SW480 (cell line): Measurements from ENCODE around the gene PIP5K1C.
A peak's percentile ranks its signal among the peaks of the same experiment; 100 is the strongest.
"Not testable (repeated sequence)": the region's sequence is repeated elsewhere in the genome, so short reads cannot be mapped to it uniquely, and the experiment has no call there.

Experiments
- DNase-seq: peaks from one replicate; pipeline ENCODE4 v3.0.0-alpha.2; 2016; ENCODE audit warnings: low spot score

The PIP5K1C gene

GRCh38 chr19:3660493-3661219, 39.6 kb downstream of the PIP5K1C start:
- DNase-seq = no peak

DNA sequence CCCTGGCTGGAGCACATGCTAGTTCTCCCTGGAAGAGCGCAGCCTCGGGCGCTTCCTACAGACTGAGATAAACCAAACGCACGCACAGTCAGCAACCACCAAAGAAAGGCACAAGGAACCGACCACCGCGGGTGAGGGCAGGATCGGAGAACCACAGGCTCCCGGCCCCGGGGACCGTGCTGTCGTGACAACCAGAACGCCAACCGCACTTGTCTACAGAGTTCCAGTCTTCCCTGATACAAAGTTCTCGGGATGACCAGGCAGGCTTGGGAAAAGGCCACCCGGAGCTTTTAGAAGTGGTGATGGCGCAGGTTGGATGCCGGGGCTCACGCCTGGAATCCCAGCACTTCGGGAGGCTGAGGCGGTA, 40.5 kb downstream of the PIP5K1C start:
- DNase-seq = no peak

GRCh38 chr19:3658870-3659745, 41.2 kb downstream of the PIP5K1C start:
- DNase-seq = no peak

GRCh38 chr19:3658004-3658869, 42.0 kb downstream of the PIP5K1C start:
- no peak for DNase-seq

- DNase-seq = no peak
Observed at GRCh38 chr19:3657395-3657769, 42.9 kb downstream of the PIP5K1C start.

DNA sequence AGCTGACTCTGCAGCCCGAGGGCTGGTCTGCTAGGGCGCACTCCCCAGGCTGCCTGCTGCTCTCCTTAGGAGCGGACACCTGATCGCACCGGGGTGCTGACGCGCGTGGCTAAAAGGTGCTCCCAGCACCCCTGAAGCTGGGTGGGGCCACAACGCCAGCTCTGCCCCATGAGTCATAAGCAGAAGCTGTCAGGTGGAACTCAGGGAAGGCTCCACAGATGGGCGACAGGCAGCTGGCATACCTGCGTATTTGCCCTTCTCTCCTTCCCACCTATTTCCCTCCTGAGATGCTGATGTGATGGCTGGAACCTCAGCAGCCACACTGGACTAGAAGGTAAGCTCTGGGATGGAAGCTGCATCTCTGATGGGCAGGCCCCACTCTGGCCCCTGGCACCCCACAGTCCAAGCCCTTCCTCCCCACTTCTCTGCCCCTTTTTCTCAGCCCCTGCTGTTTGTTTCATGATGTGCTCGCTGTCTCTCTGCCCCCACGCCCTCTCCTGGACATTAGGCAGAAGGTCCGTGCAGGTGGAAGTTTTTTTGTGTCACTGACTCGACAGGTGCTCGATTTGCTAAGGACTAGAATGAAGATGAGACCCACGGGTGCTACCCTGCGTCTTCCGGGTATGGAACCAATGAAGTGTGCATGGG, 43.4 kb downstream of the PIP5K1C start:
- peak; percentile 56 for DNase-seq

GRCh38 chr19:3656073-3656746, 44.1 kb downstream of the PIP5K1C start:
- peak; percentile 66 for DNase-seq

GRCh38 chr19:3655402-3656072, 44.7 kb downstream of the PIP5K1C start:
- peak; percentile 86 for DNase-seq

DNA sequence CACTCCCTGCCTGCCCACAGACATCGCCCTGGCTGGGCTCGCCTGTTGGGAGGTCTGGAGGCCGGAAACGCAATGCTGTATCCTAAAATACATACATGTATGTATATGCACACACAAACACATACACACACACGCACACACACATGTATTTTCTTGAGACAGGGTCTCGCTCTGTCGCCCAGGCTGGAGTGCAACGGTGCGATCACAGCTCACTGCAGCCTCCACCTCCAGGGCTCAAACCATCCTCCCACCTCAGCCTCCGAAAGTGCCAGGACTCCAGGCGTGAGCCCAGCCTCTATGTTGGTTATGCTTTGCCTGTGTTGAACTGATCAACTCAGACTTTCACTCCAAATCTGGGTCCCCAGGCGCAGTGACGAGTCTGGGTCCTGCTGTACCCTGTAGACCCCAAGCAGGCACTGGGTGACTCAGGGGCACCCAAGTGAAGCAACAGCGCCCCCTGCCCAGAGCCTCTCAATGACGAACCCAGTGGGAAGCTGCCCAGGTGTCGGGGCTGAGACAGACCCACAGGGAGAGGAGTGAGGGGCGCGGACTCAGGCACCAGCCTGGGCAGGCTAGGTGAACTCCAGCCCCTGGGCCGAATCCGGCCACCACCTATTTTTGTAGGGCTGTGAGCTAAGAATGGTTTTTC, 46.3 kb downstream of the PIP5K1C start:
- no peak for DNase-seq

DNA sequence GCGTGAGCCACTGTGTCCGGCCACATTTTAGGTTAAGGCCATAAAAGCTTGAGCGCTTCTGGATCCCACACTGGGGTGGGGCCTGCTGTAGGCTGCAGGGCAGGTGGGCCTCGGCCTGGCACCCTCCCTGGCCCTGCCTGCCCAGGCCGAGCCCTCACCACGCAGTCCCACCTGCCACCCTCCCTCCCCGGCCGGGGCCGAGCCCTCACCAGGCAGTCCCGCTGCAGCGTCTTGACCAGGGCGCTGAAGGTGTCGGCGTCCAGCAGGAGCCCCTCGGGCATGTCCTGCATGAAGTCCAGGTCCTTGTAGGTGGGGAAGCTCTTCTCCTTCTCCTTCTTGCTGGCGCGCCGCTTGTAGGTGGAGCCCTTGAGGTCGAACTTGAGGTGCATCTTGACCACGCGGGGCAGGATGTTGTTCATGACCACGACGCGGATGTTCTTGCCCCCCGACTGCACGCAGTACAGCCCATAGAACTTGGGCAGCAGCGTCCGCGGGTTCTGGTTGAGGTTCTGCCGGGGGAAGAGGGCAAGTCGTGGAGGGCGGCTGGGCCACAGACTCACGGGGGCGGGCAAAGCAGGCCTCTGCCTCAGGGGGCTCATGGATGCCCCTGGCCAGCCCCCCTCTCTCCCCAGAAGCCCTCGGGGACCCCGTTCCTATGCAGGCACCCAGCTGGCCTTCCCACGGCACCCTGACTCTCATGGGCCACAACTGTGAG, 47.0 kb downstream of the PIP5K1C start:
- DNase-seq = no peak

GRCh38 chr19:3652422-3652821, 47.8 kb downstream of the PIP5K1C start:
- DNase-seq = no peak

DNA sequence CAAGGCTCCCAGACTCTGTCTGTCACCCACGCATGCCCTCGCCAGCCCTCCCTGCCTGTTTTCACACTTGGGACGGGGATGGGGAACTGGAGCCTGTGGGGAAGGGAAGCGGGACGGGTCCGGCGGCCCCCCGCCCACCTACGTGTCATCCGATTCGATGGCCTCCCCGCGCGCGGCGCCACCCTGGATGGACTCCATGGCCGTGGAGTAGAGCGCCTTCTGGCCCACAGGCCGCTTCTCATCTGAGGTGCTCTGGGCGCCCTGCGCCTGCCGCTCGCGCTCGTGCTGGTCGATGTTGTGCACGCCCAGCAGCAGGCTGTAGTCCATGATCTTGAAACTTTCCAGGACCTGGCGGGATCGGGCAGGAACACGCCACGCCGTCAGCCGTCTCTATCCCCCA, 48.6 kb downstream of the PIP5K1C start:
- no peak for DNase-seq

DNA sequence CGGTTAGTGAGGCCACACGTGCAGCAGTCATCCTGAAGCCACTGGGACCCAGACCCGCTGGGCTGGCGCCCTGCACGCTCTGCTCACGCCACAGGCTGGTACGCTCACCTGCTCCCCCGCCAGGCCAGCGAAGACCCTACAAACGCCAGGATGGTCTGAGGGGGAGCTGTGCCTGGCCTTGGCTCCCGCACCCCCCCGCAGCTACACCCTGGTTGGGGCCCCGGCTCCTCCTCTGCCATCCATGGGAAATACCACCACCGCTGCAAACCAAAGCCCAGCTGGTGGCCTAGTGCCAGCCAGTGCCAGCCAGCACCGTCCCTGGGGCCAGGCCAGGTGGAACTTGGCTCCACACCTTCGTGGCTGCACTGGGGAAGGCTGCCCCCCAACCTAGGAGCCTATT, 50.4 kb downstream of the PIP5K1C start:
- no peak for DNase-seq

GRCh38 chr19:3648037-3648905, 52.0 kb downstream of the PIP5K1C start:
- DNase-seq = no peak

GRCh38 chr19:3647102-3647501, 53.2 kb downstream of the PIP5K1C start:
- not testable (repeated sequence) for DNase-seq

GRCh38 chr19:3646336-3647092, 53.8 kb downstream of the PIP5K1C start:
- DNase-seq = no peak

- DNase-seq = no peak
Observed at GRCh38 chr19:3645726-3646125, 54.5 kb downstream of the PIP5K1C start.

GRCh38 chr19:3645067-3645396, 55.2 kb downstream of the PIP5K1C start:
- DNase-seq = no peak
